Panc1 (cell line): Measurements from ENCODE around the gene SMNDC1. TPM values are rescaled to one million over a fixed set of nuclear protein-coding genes. Genes with fewer than 3 reads are reported as not detected.

Experiments
- ATAC-seq: fragments of 200-7000 bp; cut with Tn5 transposase; 2 replicates; pipeline ENCODE4 v1.9.1; 2020; ENCODE audit warnings: mild to moderate bottlenecking, moderate library complexity
- BruUV-seq: library from RNA; stranded (reverse); fragments of 400-500 nt; replicated peaks from 2 replicates; lab custom pipeline; 2021; lab: Mats Ljungman, UMichigan
- CTCF ChIA-PET: fragments of 300-600 bp; sonication (Branson Sonifier 250); formaldehyde crosslinking; loops from one replicate; lab custom pipeline; 2022; ENCODE audit warnings: antibody characterized with exemption; lab: Charles Lee
- POLR2A ChIA-PET: fragments of 300-600 bp; sonication (Branson Sonifier 250); formaldehyde crosslinking; loops from one replicate; lab custom pipeline; 2022; ENCODE audit warnings: antibody characterized with exemption; lab: Charles Lee
- DNase-seq: peaks from one replicate; pipeline ENCODE4 v3.0.0-alpha.2; 2010; ENCODE audit warnings: low read depth, low spot score
- H3K27ac ChIP-seq: 2 replicates; pipeline ENCODE4 v1.5.1; 2011; ENCODE audit warnings: mild to moderate bottlenecking, low read length, inconsistent platforms
- H3K27me3 ChIP-seq: fragments of 200-500 bp; sonication (Bioruptor generic); 2 replicates; pipeline ENCODE4 v1.6.0; 2014; ENCODE audit warnings: low read length, inconsistent platforms; ENCODE audit not compliant: control insufficient read depth, insufficient read depth
- H3K36me3 ChIP-seq: fragments of 200-500 bp; sonication (Bioruptor generic); 2 replicates; pipeline ENCODE4 v1.5.1; 2014; ENCODE audit warnings: inconsistent platforms, mild to moderate bottlenecking, low read length, moderate library complexity; ENCODE audit not compliant: control insufficient read depth, insufficient read depth
- H3K4me1 ChIP-seq: 2 replicates; pipeline ENCODE4 v1.5.1; 2011; ENCODE audit warnings: inconsistent platforms, mild to moderate bottlenecking, low read length, moderate library complexity; ENCODE audit not compliant: control insufficient read depth, insufficient read depth
- H3K4me3 ChIP-seq, 2 experiments: 2 replicates each; pipeline ENCODE4 v1.5.1; 2011 to 2012; ENCODE audit warnings: low read depth in 2 of 2, low read length in 2 of 2, mild to moderate bottlenecking in 2 of 2, inconsistent platforms in 1 of 2, moderate library complexity in 1 of 2
- H3K9me3 ChIP-seq: fragments of 200-500 bp; sonication (Bioruptor generic); 2 replicates; pipeline ENCODE4 v1.5.1; 2014; ENCODE audit warnings: low read depth, mild to moderate bottlenecking, inconsistent platforms, low read length, moderate library complexity; ENCODE audit not compliant: control insufficient read depth, insufficient read depth
- CTCF ChIP-seq: fragments of 450-650 bp; IDR thresholded peaks from 2 replicates; pipeline ENCODE4 v1.5.1; 2017; ENCODE audit warnings: mild to moderate bottlenecking
- POLR2AphosphoS5 ChIP-seq: IDR thresholded peaks from 2 replicates; pipeline ENCODE4 v1.6.1; 2012; ENCODE audit warnings: mild to moderate bottlenecking, low read depth, low read length, moderate library complexity
- REST ChIP-seq, 2 experiments: IDR thresholded peaks; 2 replicates each; pipeline ENCODE4 v1.6.1; 2011 to 2012; ENCODE audit warnings: low read depth in 2 of 2, control low read depth in 1 of 2, low read length in 1 of 2, mild to moderate bottlenecking in 1 of 2, moderate library complexity in 1 of 2; ENCODE audit not compliant: insufficient read depth in 1 of 2
- SIN3A ChIP-seq: IDR thresholded peaks from 2 replicates; pipeline ENCODE4 v1.6.1; 2012; ENCODE audit warnings: low read depth, mild to moderate bottlenecking, low read length, moderate library complexity, borderline replicate concordance; ENCODE audit not compliant: insufficient read depth
- TCF7L2 ChIP-seq: IDR thresholded peaks from 2 replicates; pipeline ENCODE4 v1.6.1; 2011; ENCODE audit warnings: mild to moderate bottlenecking, low read depth, low read length, inconsistent platforms
- in situ Hi-C: cut with HindIII; loops from 2 replicates; pipeline ENCODE4 v1.10.0; 2016; ENCODE audit warnings: low sequenced_read_pairs, low pct_unique_long_range_greater_than_20kb
- intact Hi-C: fragments of 100-400 bp; cut with micrococcal nuclease; formaldehyde crosslinking; loops from one replicate; pipeline ENCODE4 v1.10.0; 2022; ENCODE audit not compliant: unreplicated experiment
- total RNA-seq: library from RNA; stranded (reverse); gene quantifications from one replicate; pipeline ENCODE4 v1.2.1, GENCODE V29; 2021; ENCODE audit not compliant: unreplicated experiment

The SMNDC1 gene
- total RNA-seq, 1 experiment from 2014 or later: 62.2 TPM

GRCh38 chr10:110260746-110261477 is 43.8 kb downstream of the SMNDC1 start:
- POLR2A ChIA-PET: no interaction called here
- Histone ChIP-seq H3K36me3 (no peaks in the 10 kb centered on the region), H3K9me3 (no peaks in the 10 kb centered on the region), H3K27ac (no peak overlapping the region), H3K27me3 (no peaks in the 10 kb centered on the region), H3K4me3 (no peak overlapping the region), H3K4me1 (no peaks in the 10 kb centered on the region)
- in situ Hi-C loops (no loop called here), intact Hi-C loops (no loop called here)
- BruUV-seq: no TSS peak
- DNase-seq: no peak
- TF ChIP-seq CTCF: no peak
- no peak for TF ChIP-seq SIN3A
- TF ChIP-seq REST (IDR thresholded peaks at IDR 0.05; ENCODE audit: insufficient read depth in 1 of 2, low read depth in 2 of 2, low read length in 1 of 2): no peak
- no peak for TF ChIP-seq POLR2AphosphoS5
- no peak for TF ChIP-seq TCF7L2
- ATAC-seq: no peak
- CTCF ChIA-PET: no interaction called here

- no peak overlapping the region for H3K27ac ChIP-seq
- ChIA-PET POLR2A (no interaction called here), CTCF (interaction anchor here (0.6 kb wide), 1 partner anchor 148 kb away, joined by 3 read pairs; no protein-coding TSS in a partner anchor)
- H3K4me3 ChIP-seq: no peak overlapping the region
- no peaks in the 10 kb centered on the region for H3K4me1 ChIP-seq
- DNase-seq: no peak
- no peaks in the 10 kb centered on the region for H3K27me3 ChIP-seq
- no peaks in the 10 kb centered on the region for H3K9me3 ChIP-seq
- in situ Hi-C loops: no loop called here
- TF ChIP-seq POLR2AphosphoS5 (no peak), REST (IDR thresholded peaks at IDR 0.05; ENCODE audit: insufficient read depth in 1 of 2, low read depth in 2 of 2, low read length in 1 of 2) (no peak), TCF7L2 (no peak), CTCF (no peak)
- no TSS peak for BruUV-seq
- no peak for ATAC-seq
- intact Hi-C loops: no loop called here
- H3K36me3 ChIP-seq: no peaks in the 10 kb centered on the region
Measured at GRCh38 chr10:110259317-110259716, 45.4 kb downstream of the SMNDC1 start.
